ENCODE results near the gene GFI1.
"Not testable (repeated sequence)": the region's sequence is repeated elsewhere in the genome, so short reads cannot be mapped to it uniquely, and the experiment has no call there.

GFI1 gene

DNA sequence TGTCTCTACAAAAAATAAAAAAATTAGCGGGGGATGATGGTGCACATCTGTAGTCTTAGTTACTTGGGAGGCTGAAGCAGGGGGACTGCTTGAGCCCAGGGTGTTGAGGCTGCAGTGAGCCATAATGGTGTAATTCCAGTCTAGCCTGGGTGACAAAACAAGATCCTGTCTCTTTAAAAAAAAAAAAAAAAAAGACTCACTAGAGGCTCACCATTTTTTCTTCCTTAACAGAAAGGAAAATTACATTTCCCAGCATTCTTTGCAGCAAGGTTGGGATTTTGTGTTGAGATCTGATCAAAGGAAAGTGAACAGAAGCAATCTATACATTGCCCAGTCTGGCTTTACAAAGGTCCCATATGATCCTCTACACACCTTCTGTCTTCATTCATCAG is 21.5 kb downstream of the GFI1 start:
- DNase-seq (ENCODE audit: low read depth) = no peak

DNA sequence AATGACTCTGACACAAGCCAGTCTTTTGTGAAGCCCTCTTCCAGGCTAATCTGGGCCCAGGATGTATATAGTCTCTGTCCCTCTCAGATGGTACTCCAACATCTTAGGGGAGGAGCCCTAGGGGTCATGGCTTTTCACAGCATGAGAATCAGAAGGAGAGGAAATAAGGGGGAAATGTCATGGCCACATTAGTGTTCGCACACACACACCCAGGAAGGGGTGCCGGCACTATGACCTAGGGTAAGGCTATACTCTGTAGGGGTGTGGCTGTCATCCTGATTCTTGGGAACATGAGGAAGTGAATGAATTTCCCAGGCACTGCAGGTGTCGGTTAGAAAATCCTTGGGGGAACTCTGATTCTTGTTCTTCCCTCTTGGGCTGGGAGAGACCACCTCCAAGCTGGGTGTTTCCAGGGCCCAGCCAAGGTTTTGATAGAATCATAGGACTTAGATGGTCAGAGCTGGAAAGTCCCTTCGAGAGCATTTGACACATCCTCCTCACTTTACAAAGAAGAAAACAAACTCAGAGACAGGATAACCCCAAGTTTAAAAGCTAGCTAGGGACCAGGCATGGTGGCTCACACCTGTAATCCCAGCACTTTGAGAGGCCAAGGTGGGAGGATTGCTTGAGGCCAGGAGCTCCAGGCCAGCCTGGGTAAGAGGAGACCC is 22.0 kb downstream of the GFI1 start:
- no peak for DNase-seq (ENCODE audit: low read depth)

- peak; percentile 53 for DNase-seq (ENCODE audit: low read depth)
Observed at GRCh38 chr1:92461364-92462097, 25.2 kb downstream of the GFI1 start.

- no peak for DNase-seq (ENCODE audit: low read depth)
Observed at GRCh38 chr1:92459871-92460320, 26.8 kb downstream of the GFI1 start.

GRCh38 chr1:92458146-92458545 is 28.6 kb downstream of the GFI1 start:
- no peak for DNase-seq (ENCODE audit: low read depth)

GRCh38 chr1:92447976-92448375 is 38.7 kb downstream of the GFI1 start:
- DNase-seq (ENCODE audit: low read depth) = no peak

GRCh38 chr1:92447033-92447681 is 39.6 kb downstream of the GFI1 start:
- DNase-seq (ENCODE audit: low read depth) = peak; percentile 52

DNA sequence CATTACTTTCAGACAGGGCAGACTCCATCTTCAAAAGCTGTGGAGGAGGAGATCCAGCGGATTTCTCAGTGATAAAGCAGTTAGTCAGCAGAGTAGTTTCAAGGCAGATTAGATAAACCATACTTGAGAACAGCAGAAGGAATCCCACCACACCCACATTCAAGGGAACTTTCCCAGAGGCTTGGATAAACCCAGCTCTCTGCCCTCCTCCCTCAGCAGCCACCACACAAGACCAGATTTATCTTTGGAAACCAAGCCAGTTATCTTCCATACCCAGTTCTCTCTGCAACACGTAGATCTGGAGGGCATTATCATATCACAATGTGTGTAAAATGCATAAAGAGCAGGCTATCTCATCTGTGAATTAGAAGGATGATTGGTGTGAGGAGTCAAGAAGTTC is 40.2 kb downstream of the GFI1 start:
- DNase-seq (ENCODE audit: low read depth) = peak; percentile 67

DNA sequence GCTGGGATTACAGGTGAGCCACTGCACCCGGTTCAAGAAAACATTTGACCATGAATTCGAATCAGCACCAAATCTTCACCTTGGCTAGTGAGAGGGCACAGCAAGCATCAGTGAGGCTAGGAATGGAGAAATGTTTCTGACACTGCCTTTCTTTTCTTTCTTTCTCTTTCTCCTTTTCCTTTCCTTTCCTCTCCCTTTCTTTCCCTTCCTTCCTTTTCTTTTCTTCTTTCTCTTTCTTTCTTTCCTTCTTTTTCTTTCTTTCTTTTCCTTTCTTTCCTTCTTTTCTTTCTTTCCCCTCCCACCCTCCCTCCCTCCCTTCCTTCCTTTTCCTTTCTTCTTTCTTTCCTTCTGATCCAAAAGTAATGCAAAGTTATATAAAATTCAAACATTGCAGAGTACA is 40.9 kb downstream of the GFI1 start:
- no peak for DNase-seq (ENCODE audit: low read depth)

DNA sequence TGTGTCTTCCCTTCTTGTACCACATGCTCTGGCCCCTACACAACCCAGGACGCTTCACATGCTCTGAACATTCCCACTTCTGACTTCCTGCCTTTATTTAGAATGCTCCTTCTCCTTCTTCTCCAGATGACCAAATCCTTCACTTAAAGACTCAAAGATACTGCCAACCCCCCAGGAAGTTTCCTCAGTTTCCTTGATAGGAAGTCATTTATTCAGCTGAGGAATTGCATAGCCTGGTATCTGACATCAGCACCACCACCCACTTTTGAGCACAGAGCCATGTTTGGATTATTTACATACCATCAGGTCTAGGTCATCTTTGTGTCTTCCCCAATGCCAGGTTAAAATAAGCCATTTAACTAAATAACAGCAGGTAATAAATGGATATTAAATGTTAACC is 42.4 kb downstream of the GFI1 start:
- peak; percentile 71 for DNase-seq (ENCODE audit: low read depth)

DNA sequence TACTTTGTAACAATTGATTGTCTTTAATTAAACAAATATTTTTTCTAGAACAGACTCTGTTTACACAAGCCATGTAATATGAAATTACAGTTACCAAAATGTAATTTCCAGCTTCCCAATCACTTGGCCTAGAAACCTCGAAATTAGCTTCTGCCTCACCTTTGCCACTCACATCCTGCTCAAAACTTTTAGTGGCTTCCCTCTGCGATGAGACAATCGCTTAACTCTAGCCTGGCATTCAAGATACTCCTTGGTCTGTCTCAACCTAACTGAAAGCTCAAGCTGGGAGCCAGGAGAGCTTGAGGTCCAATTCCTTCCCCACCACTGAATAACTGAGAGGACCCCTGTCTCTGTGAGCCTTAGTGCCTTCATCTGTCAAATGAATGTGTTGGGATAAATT is 42.8 kb downstream of the GFI1 start:
- no peak for DNase-seq (ENCODE audit: low read depth)

DNA sequence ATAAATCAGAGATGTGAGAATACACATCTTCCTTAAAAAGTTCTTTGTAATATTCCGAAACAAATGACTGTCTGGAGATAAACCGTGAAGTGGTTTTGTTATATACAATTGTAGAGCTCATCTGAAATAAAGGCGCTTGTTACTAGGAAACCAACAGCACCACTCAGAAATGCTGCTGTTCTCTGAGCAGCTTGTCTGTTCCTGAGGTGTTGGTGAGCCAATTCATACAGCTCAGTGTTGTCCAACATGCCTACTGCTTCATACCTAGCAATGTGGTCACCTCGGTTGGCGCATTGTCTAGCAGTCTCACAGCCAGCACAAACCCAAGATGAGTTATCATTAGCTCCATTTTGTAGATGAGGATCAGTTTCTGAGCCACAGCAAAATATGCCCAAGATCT is 44.4 kb downstream of the GFI1 start:
- DNase-seq (ENCODE audit: low read depth) = no peak

DNA sequence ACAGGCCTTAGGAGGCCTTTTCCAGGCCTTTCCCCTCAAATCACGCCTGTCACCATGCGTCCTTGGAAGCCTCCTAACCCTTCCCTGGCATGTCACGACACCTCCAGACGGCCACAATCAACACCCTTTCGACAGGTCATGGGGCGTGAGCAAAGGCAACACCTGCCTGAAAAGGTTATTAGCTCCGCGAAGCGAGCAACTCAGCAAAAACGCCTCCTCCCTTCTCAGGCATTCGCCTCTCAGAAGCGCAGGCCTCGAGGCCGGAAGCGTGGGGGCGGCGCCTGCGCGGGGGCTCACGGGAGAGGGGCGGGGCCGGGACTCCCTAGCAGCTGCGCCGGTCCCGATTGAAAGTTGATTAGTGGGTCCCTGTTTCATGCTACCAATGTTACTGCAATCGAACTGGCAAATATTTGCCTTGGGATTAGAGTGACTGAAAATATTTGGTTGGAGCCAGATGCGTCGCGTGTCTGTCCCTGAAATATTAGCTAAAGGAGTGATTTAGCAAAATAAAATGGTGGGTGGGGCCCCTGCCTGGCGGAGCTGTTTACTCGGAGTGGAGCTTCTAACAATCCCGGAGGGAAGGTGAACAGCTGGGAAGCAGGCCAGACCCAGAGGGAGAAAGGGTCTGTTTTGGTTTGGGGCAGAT is 44.9 kb downstream of the GFI1 start:
- DNase-seq (ENCODE audit: low read depth) = no peak

GRCh38 chr1:92441316-92441696 is 45.4 kb downstream of the GFI1 start:
- DNase-seq (ENCODE audit: low read depth) = no peak

DNA sequence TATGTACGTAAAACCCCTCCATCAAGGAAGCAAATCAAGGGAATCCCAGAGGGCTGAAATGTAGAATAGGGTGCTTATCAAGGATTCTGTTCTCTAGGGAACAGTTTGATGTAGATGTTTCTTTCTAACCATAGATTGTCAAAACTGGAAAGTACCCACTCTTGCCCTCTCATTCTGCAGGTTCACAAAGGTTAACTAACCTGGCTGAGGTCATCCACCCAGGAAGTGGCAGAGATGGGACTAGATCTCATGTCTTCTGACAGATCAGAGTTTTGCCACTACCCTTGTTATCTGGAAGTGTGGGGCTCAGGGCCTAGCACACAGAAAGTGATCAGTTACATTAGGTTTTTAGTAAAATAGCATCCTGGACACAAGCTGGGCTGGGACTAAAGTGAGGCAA is 47.4 kb downstream of the GFI1 start:
- no peak for DNase-seq (ENCODE audit: low read depth)

- not testable (repeated sequence) for DNase-seq (ENCODE audit: low read depth)
Observed at GRCh38 chr1:92434572-92434971, 52.2 kb downstream of the GFI1 start.

GRCh38 chr1:92430030-92430429 is 56.7 kb downstream of the GFI1 start:
- no peak for DNase-seq (ENCODE audit: low read depth)

- DNase-seq (ENCODE audit: low read depth) = no peak
Observed at GRCh38 chr1:92425617-92426016, 61.1 kb downstream of the GFI1 start.
